MM.1S (cell line): ENCODE data around the gene LRRC8D.

Source experiments
- DNase-seq: peaks from one replicate; pipeline ENCODE4 v3.0.0-alpha.2; 2015
- H2AFZ ChIP-seq: fragments of 300-600 bp; sonication (generic); 2 replicates; pipeline ENCODE4 v1.6.0; 2016; ENCODE audit warnings: antibody characterized with exemption, low read length
- H3F3A ChIP-seq: fragments of 300-600 bp; sonication (generic); 2 replicates; pipeline ENCODE4 v1.6.1; 2016; ENCODE audit warnings: mild to moderate bottlenecking, antibody characterized with exemption, low read length, moderate library complexity, mixed read lengths; ENCODE audit not compliant: insufficient read depth
- H3K27ac ChIP-seq: fragments of 300-600 bp; sonication (generic); 2 replicates; pipeline ENCODE4 v1.5.1; 2016; ENCODE audit warnings: mild to moderate bottlenecking, low read length
- H3K27me3 ChIP-seq: fragments of 300-600 bp; sonication (generic); replicated peaks from 2 replicates; pipeline ENCODE4 v1.6.0; 2016; ENCODE audit warnings: low read length; ENCODE audit not compliant: insufficient read depth
- H3K36me3 ChIP-seq: fragments of 300-600 bp; sonication (generic); replicated peaks from 2 replicates; pipeline ENCODE4 v1.6.1; 2016; ENCODE audit warnings: mild to moderate bottlenecking, low read length, mixed read lengths; ENCODE audit not compliant: insufficient read depth
- H3K4me1 ChIP-seq: fragments of 300-600 bp; sonication (generic); 2 replicates; pipeline ENCODE4 v1.6.1; 2016; ENCODE audit warnings: low read length, mixed read lengths
- H3K4me2 ChIP-seq: fragments of 300-600 bp; sonication (generic); 2 replicates; pipeline ENCODE4 v1.6.0; 2016; ENCODE audit warnings: low read depth, low read length
- H3K4me3 ChIP-seq: fragments of 300-600 bp; sonication (generic); 2 replicates; pipeline ENCODE4 v1.5.1; 2016; ENCODE audit warnings: low read length, mixed read lengths
- H3K79me2 ChIP-seq: fragments of 300-600 bp; sonication (generic); 2 replicates; pipeline ENCODE4 v1.6.1; 2016; ENCODE audit warnings: mixed run types, low read length, mixed read lengths
- H3K9ac ChIP-seq: fragments of 300-600 bp; sonication (generic); 2 replicates; pipeline ENCODE4 v1.6.1; 2016; ENCODE audit warnings: low read length, mixed read lengths
- H3K9me2 ChIP-seq: fragments of 300-600 bp; sonication (generic); replicated peaks from 2 replicates; pipeline ENCODE4 v1.6.1; 2016; ENCODE audit warnings: mild to moderate bottlenecking, low read length, mixed read lengths; ENCODE audit not compliant: insufficient read depth
- H3K9me3 ChIP-seq: fragments of 300-600 bp; sonication (generic); replicated peaks from 2 replicates; pipeline ENCODE4 v1.6.1; 2016; ENCODE audit warnings: mild to moderate bottlenecking, low read length, mixed read lengths; ENCODE audit not compliant: insufficient read depth
- H4K20me1 ChIP-seq: fragments of 300-600 bp; sonication (generic); 2 replicates; pipeline ENCODE4 v1.6.1; 2016; ENCODE audit warnings: mild to moderate bottlenecking, low read length, moderate library complexity, mixed read lengths; ENCODE audit not compliant: insufficient read depth
- EZH2 ChIP-seq: fragments of 300-600 bp; sonication (generic); optimal IDR thresholded peaks from 2 replicates; pipeline ENCODE3; 2017; ENCODE audit warnings: low read depth, mild to moderate bottlenecking, antibody characterized with exemption, low read length, mixed read lengths
- EZH2phosphoT487 ChIP-seq: fragments of 300-600 bp; sonication (generic); IDR thresholded peaks from 2 replicates; pipeline ENCODE4 v1.6.1; 2018; ENCODE audit warnings: antibody characterized with exemption, low read length
- TF ChIP-seq, protein P1 (sequence below): fragments of 300-600 bp; sonication (generic); IDR thresholded peaks from 2 replicates; pipeline ENCODE4 v1.5.1; 2016; ENCODE audit warnings: antibody characterized with exemption, low read length, mixed read lengths

Gene LRRC8D

GRCh38 chr1:89880679-89881078 is 59.8 kb downstream of the LRRC8D start:
- H3K4me1 ChIP-seq, result no peaks in the 10 kb centered on the region
- H3K4me3 ChIP-seq, result no peak overlapping the region
- no peaks in the 10 kb centered on the region for H3K9me2 ChIP-seq
- H3K79me2 ChIP-seq, result no peaks in the 10 kb centered on the region
- no peaks in the 10 kb centered on the region for H3K9me3 ChIP-seq
- H3K9ac ChIP-seq, result no peak overlapping the region
- no peak overlapping the region for H3K27ac ChIP-seq
- no peak for DNase-seq
- H4K20me1 ChIP-seq, result no peaks in the 10 kb centered on the region
- H3K4me2 ChIP-seq, result no peak overlapping the region
- H3K36me3 ChIP-seq, result no peaks in the 10 kb centered on the region
- TF ChIP-seq, protein P1, sequence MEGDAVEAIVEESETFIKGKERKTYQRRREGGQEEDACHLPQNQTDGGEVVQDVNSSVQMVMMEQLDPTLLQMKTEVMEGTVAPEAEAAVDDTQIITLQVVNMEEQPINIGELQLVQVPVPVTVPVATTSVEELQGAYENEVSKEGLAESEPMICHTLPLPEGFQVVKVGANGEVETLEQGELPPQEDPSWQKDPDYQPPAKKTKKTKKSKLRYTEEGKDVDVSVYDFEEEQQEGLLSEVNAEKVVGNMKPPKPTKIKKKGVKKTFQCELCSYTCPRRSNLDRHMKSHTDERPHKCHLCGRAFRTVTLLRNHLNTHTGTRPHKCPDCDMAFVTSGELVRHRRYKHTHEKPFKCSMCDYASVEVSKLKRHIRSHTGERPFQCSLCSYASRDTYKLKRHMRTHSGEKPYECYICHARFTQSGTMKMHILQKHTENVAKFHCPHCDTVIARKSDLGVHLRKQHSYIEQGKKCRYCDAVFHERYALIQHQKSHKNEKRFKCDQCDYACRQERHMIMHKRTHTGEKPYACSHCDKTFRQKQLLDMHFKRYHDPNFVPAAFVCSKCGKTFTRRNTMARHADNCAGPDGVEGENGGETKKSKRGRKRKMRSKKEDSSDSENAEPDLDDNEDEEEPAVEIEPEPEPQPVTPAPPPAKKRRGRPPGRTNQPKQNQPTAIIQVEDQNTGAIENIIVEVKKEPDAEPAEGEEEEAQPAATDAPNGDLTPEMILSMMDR, result no peak
- TF ChIP-seq EZH2 (no peak), EZH2phosphoT487 (no peak)
- H3K27me3 ChIP-seq, result no peaks in the 10 kb centered on the region
- H3F3A ChIP-seq, result no peaks in the 10 kb centered on the region
- H2AFZ ChIP-seq, result no peak overlapping the region

- Histone ChIP-seq H3K27ac (no peak overlapping the region), H3K9me2 (no peaks in the 10 kb centered on the region), H3K4me2 (no peak overlapping the region), H3K4me1 (no peaks in the 10 kb centered on the region), H3F3A (no peaks in the 10 kb centered on the region), H3K36me3 (no peaks in the 10 kb centered on the region), H4K20me1 (no peaks in the 10 kb centered on the region), H3K9me3 (no peaks in the 10 kb centered on the region), H3K79me2 (no peaks in the 10 kb centered on the region), H2AFZ (no peak overlapping the region), H3K9ac (no peak overlapping the region), H3K27me3 (no peaks in the 10 kb centered on the region), H3K4me3 (no peak overlapping the region)
- TF ChIP-seq, protein P1, result no peak
- TF ChIP-seq EZH2, result no peak
- TF ChIP-seq EZH2phosphoT487, result no peak
- no peak for DNase-seq
These were observed 60.7 kb downstream of the LRRC8D start for GRCh38 chr1:89881415-89882058.

DNA sequence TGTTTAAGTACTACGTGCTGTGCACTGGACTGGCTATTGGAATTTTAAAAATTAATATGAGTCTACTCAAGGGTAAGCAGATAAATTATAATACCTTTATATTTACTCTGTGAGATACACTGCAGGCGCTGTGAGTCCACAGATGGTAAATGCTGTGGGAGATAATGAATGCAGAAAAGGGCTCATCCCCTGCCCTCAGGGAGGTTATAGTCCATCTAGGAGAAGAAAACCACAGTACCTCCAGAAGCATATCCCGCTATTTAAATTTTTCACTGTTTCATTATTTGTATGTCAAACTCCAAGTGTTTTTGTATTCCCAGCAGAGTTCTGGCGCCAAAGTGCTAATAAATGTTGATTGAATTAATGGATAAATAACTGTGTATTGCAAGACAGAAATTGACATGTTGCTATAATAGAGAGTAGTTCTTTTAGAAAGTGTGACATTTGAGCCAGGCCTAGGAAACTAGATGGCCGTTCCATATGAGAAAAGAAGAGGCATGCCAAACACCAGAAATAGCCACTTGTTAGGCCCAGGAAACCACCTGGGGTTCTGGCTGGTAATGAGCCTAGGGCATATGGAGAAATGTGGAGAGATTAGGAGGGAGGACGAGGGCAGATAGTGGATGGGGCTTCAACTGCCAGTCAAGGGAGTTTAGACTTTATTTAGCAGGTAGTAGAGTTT is 61.7 kb downstream of the LRRC8D start:
- Histone ChIP-seq H3K9me2 (no peaks in the 10 kb centered on the region), H3K79me2 (no peaks in the 10 kb centered on the region), H3K27ac (no peak overlapping the region), H2AFZ (no peak overlapping the region), H4K20me1 (no peaks in the 10 kb centered on the region), H3K27me3 (no peaks in the 10 kb centered on the region), H3F3A (no peaks in the 10 kb centered on the region), H3K36me3 (no peaks in the 10 kb centered on the region), H3K4me2 (no peak overlapping the region), H3K9ac (no peak overlapping the region), H3K9me3 (no peaks in the 10 kb centered on the region), H3K4me1 (no peaks in the 10 kb centered on the region), H3K4me3 (no peak overlapping the region)
- TF ChIP-seq EZH2phosphoT487 (no peak), EZH2 (no peak)
- TF ChIP-seq, protein P1, result no peak
- no peak for DNase-seq
